LNCAP (cell line): ENCODE results near the gene SLC4A1AP.
A peak's percentile ranks its signal among the peaks of the same experiment; 100 is the strongest.

ENCODE experiments used
- TF ChIP-seq, protein P1 (sequence below): fragments of 450-650 bp; IDR thresholded peaks from 2 replicates; pipeline ENCODE4 v1.5.1; 2017; ENCODE audit warnings: mild to moderate bottlenecking

Gene SLC4A1AP

DNA sequence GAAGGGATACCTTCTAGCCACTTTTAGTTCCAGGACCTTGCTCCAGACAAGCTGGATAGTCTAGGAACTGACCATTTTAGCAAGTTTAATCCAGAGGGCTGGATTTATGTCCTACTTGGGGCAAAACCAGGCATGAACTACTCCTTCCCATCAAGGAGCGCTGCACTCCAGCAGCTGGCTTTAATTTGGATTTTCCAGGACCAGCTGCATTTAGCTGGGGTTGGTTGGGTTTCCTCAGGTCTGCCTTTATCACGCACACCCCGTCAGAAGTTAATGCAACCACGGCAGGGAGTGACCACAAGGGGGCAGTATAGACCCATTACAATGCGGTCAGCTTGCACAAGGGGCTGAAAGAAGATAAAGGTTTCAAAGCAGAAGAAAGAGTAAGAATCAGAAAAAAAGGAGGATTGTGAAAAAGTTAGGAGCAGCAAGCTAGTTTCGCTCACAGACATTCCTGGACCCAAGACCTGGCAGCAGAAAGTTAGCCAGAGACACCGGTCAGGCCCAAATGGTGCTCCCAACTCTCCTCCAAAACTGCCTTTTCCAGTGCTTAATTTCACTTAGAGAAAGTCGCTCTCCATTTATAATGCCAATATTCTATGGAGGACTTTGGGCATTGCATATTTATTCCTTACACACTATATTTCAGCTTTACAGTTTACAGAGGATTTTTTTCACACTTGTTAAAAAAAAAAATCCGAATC is 40.1 kb downstream of the SLC4A1AP start:
- TF ChIP-seq, protein P1, sequence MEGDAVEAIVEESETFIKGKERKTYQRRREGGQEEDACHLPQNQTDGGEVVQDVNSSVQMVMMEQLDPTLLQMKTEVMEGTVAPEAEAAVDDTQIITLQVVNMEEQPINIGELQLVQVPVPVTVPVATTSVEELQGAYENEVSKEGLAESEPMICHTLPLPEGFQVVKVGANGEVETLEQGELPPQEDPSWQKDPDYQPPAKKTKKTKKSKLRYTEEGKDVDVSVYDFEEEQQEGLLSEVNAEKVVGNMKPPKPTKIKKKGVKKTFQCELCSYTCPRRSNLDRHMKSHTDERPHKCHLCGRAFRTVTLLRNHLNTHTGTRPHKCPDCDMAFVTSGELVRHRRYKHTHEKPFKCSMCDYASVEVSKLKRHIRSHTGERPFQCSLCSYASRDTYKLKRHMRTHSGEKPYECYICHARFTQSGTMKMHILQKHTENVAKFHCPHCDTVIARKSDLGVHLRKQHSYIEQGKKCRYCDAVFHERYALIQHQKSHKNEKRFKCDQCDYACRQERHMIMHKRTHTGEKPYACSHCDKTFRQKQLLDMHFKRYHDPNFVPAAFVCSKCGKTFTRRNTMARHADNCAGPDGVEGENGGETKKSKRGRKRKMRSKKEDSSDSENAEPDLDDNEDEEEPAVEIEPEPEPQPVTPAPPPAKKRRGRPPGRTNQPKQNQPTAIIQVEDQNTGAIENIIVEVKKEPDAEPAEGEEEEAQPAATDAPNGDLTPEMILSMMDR = peak; percentile 78

DNA sequence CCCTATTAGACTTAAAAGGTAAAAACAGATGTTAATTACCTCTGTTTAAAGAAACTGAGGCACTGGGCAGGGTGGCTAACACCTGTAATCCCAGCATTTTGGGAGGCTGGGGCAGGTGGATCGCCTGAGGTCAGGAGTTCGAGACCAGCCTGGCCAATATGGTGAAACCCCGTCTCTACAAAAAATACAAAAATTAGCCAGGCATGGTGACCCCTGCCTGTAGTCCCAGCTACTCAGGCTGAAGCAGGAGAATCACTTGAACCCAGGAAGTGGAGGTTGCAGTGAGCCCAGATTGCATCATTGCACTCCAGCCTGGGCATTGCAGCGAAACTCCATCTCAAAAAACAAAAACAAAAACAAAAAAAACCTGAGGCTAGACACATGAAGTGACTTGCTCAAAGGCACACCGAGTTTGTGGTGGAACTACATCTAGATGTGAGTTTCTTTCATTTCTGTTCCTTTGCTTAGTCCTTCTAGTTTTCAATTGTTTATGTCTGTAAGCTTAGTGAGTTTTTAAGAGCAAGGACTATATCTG is 40.7 kb downstream of the SLC4A1AP start:
- TF ChIP-seq, protein P1 = no peak

DNA sequence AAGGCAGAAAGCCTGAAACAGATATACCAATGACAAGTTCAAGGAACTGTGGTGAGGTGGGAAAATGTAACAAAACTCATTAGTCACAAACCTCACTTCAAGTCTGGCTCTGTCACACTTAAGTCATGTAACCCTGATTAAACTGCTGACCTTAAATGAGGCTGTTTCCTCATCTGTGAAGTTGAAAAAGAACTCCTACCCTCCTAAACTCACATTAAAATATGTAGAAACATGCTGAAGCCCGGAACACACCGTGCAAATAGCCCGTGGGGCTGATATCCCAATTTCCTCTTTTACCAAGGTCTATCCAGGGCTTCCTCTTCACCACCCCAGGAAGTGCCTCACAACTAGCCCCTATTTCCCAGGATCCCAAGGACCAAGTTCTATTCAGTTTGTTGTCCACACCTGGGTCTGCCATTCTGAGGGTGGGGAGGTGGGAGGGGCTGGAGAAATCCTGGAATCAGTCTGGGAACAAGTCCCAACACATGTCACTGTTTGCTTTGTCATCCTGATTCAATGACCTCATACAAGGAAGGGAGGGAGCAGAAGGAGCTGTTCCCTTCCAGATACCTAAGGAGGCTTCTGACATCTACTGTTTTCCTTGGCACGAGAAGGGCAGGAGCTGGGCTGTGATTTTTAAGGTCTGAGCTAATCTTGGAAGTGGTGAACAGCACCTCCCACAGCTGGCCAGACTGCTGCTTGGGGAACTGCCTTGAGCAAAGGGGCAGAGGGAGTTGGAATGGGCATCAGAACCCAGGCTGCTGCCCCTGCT is 42.3 kb downstream of the SLC4A1AP start:
- TF ChIP-seq, protein P1 = no peak

DNA sequence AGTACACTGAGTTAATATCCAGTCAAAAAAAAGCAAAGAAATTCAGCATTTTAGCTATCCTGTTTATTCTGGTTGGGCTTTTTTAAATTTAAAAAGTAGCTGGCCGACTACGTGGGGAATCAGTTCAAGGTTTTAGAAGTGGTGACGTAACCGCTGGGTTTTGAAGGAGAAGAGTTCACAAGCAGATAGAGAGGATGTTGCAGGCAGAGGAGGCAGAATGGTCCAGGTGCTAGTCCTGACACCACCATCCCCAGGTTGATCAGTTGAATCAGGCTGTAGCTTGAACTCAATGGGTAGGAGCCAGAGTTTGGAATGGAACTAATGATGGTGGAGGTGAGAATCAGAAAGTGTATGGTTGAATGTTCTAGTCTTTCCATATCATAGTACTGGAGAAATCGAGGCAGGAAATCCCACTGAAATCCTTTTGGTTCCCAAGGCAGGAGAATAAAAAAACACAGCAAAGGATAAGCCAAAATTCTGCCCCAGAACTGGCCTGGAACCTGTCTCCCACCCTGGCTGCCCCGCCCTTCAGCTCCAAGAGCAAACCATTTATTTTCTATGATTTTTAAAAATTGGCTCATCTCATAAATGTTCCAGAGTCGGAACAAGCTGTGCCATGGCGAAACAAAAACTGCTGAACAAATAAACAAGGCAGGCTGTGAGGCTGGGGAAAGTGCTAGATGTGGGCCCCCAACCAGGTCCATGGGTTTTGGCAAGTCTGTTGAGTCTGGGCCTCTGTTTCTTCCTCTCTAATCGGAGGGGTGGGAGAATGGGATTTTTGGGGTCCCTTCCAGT is 44.0 kb downstream of the SLC4A1AP start:
- TF ChIP-seq, protein P1 = no peak

DNA sequence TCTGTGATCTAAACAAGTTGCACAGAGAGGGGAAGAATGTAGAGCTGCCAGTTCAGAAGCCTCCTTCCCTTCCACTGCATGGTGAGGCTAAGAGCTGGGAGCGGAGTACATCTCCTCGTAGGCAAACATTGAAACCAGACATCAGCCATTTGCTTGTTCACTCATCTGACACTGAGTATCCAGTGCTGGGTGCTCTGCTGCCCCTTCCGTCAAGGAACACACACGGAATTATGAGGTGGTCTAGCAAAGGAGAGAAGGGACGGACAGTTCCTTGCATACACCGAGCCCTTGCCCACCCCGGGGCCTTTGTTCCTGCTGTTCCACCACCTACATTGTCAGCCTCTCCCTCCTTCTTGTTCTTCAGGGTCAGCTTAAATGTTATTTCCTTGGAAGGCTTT is 44.6 kb downstream of the SLC4A1AP start:
- TF ChIP-seq, protein P1 = no peak

DNA sequence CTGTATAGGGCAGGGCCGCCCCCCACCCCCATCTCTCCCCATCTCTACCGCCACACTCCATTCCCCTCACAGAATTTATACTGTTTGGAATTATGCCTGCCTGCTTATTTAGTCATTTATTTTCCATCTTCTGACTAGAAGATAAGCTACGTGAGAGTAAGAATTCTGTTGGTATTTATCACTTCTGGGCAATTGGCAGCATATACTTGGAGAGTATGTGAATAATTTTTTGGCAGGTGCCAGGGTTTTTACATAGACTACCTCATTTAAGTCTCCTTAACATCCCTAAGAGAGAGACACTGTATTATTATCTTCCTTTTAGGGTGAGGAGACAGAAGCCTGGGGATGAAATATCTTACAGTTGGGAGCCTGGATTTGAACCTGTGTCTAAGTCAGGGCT is 45.0 kb downstream of the SLC4A1AP start:
- TF ChIP-seq, protein P1 = no peak

DNA sequence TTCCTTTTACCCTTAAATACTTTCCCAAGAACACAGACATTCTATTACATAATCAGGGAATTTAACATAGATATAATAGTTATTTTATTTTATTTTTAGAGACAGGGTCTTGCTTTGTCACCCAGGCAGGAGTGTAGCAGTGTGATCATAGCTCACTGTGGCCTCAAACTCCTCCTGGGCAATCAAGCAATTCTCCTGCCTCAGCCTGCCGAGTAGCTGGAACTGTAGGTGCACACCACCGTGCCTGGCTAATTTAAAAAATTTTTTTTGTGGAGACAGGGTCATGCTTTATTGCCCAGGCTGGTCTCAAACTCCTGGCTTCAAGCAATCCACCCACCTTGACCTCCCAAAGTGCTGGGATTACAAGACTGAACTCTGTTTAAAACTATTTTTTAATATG is 45.6 kb downstream of the SLC4A1AP start:
- TF ChIP-seq, protein P1 = no peak
